Neural crest cell (in vitro differentiated cells): ENCODE results near the gene KCTD5. TPM values are rescaled to one million over a fixed set of nuclear protein-coding genes. Genes with fewer than 3 reads are reported as not detected.

ENCODE experiments used
- DNase-seq: peaks from one replicate; pipeline ENCODE4 v3.0.0; 2021; ENCODE audit warnings: low read depth, mixed read lengths, low spot score
- H3K27ac Mint-ChIP-seq: one replicate; pipeline ENCODE4 v1.8.0; 2021; ENCODE audit warnings: mild to moderate bottlenecking, mixed read lengths; ENCODE audit not compliant: unreplicated experiment
- H3K27me3 Mint-ChIP-seq: 2 replicates; pipeline ENCODE4 v1.8.0; 2021; ENCODE audit warnings: low read depth, mild to moderate bottlenecking, mixed read lengths
- H3K36me3 Mint-ChIP-seq: 2 replicates; pipeline ENCODE4 v1.8.0; 2021; ENCODE audit warnings: low read depth, mild to moderate bottlenecking, mixed read lengths
- H3K4me1 Mint-ChIP-seq: 2 replicates; pipeline ENCODE4 v1.8.0; 2021; ENCODE audit warnings: mixed read lengths
- H3K4me3 Mint-ChIP-seq: one replicate; pipeline ENCODE4 v1.8.0; 2021; ENCODE audit warnings: mild to moderate bottlenecking, mixed read lengths
- H3K9me3 Mint-ChIP-seq: 2 replicates; pipeline ENCODE4 v1.8.0; 2021; ENCODE audit warnings: mixed read lengths
- total RNA-seq: library from RNA; stranded (reverse); gene quantifications from 2 replicates; pipeline ENCODE4 v1.2.1, GENCODE V29; 2021
- TF ChIP-seq, protein P1 (sequence below): fragments of 200-600 bp; sonication (generic); conservative IDR thresholded peaks from 2 replicates; pipeline ENCODE4 v1.5.0; 2021; ENCODE audit warnings: antibody characterized with exemption, mild to moderate bottlenecking

The KCTD5 gene
- total RNA-seq, 1 donor from 2014 or later, result 27.7 TPM

DNA sequence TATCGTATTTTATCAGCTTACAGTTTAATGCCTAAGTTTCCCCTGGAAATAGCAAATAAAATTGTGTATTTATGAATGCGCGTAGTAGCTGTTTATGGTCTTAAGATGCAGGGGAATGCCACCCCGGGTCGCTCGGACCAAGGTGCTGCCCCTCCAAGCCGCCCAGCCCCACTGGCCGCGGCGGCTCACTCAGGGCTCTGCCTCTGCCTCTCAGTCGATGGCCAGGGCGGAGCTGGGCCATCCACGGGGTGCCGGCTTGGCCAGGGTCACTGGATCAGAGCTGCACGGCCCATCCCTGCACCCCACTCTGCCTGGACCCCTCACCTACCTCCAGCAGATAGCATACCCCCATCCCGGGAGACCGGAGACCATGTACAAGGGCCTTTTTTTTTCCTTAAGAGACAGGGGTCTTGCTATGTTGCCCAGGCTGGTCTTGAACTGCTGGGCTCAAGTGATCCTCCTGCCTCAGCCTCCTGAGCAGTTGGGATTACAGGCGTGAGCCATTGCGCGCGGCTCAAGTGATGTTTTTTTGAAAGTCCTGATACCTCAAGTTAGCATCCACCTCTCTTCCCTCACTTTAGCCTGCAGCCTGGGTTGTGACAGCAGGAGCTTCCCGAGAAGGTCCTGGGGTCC lies 26.7 kb downstream of the KCTD5 start:
- no peak overlapping the region for H3K27ac Mint-ChIP-seq

DNA sequence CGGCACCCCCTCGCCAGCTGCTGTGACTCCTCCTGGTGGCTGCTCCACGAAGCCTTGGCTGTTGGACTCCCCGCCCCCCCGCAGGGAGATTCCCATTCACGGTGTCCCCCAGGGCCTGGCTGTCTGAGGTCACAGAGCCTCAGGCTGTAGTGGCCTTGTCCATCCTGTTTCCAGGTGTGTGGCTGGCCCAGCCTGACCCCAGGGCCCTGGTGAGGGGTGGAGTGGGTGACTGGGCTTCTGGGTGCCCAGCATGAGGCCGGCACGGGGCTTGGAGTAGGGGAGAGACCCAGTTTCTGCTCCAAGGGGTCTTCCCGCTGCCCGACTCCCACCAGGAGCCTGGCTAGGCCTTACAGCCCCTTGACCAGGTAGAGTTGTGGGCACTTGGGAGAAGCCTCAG lies 27.3 kb downstream of the KCTD5 start:
- TF ChIP-seq, protein P1, sequence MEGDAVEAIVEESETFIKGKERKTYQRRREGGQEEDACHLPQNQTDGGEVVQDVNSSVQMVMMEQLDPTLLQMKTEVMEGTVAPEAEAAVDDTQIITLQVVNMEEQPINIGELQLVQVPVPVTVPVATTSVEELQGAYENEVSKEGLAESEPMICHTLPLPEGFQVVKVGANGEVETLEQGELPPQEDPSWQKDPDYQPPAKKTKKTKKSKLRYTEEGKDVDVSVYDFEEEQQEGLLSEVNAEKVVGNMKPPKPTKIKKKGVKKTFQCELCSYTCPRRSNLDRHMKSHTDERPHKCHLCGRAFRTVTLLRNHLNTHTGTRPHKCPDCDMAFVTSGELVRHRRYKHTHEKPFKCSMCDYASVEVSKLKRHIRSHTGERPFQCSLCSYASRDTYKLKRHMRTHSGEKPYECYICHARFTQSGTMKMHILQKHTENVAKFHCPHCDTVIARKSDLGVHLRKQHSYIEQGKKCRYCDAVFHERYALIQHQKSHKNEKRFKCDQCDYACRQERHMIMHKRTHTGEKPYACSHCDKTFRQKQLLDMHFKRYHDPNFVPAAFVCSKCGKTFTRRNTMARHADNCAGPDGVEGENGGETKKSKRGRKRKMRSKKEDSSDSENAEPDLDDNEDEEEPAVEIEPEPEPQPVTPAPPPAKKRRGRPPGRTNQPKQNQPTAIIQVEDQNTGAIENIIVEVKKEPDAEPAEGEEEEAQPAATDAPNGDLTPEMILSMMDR, result no peak
- Mint-ChIP-seq H3K4me3 (no peak overlapping the region), H3K27me3 (no peaks in the 10 kb centered on the region), H3K27ac (no peak overlapping the region), H3K36me3 (no peaks in the 10 kb centered on the region), H3K9me3 (no peaks in the 10 kb centered on the region), H3K4me1 (no peaks in the 10 kb centered on the region)
- no peak for DNase-seq

More for the DNA sequence above, 26.7 kb downstream of the KCTD5 start:
- TF ChIP-seq, protein P1, result no peak
- Mint-ChIP-seq H3K4me1 (no peaks in the 10 kb centered on the region), H3K4me3 (no peak overlapping the region), H3K9me3 (no peaks in the 10 kb centered on the region), H3K27me3 (no peaks in the 10 kb centered on the region), H3K36me3 (no peaks in the 10 kb centered on the region)
- no peak for DNase-seq

DNA sequence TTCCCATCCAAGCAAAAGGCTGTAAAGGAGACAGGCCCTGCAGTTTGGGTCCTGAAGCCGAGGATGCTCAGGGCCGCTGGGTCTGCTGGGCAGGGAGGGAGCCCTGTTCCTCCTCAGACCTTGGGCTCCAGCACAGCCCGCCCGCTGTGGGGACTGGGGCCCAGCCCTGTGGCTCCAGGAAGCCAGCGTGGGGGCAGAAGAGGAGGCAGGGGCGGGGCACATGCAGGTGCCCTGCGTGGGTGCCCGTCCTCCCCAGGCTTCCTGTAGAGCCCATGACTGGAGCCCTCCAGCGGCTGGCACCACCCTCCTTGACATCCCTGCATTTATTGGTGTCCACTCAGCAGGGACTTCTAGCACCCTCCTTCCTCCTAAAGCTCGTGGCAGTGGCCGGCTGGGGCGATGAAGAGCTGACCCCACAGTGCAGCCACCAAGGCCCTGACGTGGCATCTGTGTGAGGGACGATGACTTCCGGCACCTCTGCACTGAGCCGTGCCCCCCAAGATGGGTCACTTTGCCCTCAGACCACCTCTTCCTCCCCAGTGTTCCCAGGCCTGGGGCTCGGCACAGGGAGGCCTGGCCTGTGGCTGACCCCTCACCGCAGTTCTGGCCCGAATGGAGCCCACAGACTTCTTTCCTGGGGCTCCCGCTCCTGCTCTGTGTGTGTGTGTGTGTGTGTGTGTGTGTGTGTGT lies 27.8 kb downstream of the KCTD5 start:
- no peak for DNase-seq
- H3K9me3 Mint-ChIP-seq, result no peaks in the 10 kb centered on the region

DNA sequence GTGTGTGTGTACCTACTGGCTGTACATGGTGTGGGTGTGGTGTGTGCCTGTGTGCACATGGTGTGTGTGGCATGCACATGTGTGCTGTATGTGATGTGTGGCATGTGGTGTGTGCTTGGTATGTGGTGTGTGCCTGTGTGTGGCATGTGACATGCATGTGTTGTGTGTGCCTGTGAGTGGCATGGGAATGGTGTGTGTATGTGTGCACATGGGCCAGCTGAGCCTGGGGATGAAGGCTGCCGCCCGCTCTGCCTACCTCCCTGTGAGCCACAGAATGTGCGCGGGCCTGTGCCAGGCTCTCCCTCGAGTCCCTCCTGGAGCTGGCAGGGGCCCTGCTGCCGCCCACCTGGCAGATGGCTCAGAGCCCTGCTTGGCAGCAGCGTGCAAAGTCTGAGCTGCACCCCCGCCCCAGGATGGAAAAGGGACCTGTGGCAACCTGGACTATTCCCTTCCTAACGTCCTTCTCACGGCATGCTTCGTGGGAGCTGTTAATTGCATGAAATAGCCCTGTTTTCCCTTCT lies 28.4 kb downstream of the KCTD5 start:
- Mint-ChIP-seq H3K4me1 (no peaks in the 10 kb centered on the region), H3K27me3 (peaks cover 5% of the 10 kb centered on the region), H3K36me3 (no peaks in the 10 kb centered on the region), H3K27ac (no peak overlapping the region), H3K4me3 (no peak overlapping the region), H3K9me3 (no peaks in the 10 kb centered on the region)
- no peak for DNase-seq
- TF ChIP-seq, protein P1, result no peak

More for the DNA sequence above, 27.8 kb downstream of the KCTD5 start:
- no peak overlapping the region for H3K27ac Mint-ChIP-seq
- no peaks in the 10 kb centered on the region for H3K36me3 Mint-ChIP-seq
- peaks cover 4% of the 10 kb centered on the region for H3K27me3 Mint-ChIP-seq
- H3K4me1 Mint-ChIP-seq, result no peaks in the 10 kb centered on the region
- no peak overlapping the region for H3K4me3 Mint-ChIP-seq
- TF ChIP-seq, protein P1, result no peak

DNA sequence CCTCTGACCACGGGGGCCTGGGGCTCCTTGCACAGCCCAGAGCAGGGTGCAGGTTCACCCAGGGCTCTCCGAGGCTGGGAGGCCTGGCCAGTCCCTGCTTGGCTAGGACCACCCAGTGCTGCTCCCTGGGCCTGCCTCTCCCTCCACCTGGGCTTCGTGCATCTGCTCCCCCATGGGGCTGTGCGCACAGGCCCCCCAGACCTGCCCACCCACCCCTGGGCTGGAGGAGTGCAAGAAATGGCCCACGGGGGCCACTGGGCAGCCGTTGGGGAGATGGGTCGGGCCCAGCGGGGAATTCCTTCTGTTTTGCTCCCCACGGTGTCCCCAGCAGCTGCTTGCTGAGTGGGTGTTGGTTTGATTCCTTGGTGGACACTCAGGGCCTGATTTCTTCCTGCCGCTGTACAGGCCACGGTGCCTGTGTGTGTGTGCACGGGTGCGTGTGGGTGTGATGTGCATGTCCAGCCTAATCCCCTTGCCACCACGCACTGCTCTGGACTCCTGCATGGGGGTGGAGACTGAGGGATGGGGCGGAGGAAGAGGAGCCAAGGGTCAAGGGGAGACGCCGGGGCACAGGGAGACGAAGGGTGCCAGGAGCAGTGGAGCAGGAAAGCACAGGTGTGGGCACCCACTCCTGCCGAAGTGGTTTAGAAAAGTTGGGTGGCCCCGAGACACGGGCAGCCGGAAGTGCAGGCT lies 29.2 kb downstream of the KCTD5 start:
- Mint-ChIP-seq H3K4me1 (no peaks in the 10 kb centered on the region), H3K27ac (no peak overlapping the region), H3K36me3 (no peaks in the 10 kb centered on the region), H3K4me3 (no peak overlapping the region), H3K9me3 (no peaks in the 10 kb centered on the region), H3K27me3 (peaks cover 8% of the 10 kb centered on the region)
- TF ChIP-seq, protein P1, result no peak
- no peak for DNase-seq
